NB4 (cell line): ENCODE measurements around the gene MED13L.
A peak's percentile ranks its signal among the peaks of the same experiment; 100 is the strongest.

Experiments used
- CTCF ChIP-seq: IDR thresholded peaks from one replicate; pipeline ENCODE4 v1.5.1; 2012; ENCODE audit warnings: low read depth, low read length
- MYC ChIP-seq: IDR thresholded peaks from 2 replicates; pipeline ENCODE4 v1.6.1; 2011; ENCODE audit warnings: low read depth, low read length
- POLR2A ChIP-seq: IDR thresholded peaks from 2 replicates; pipeline ENCODE4 v1.6.1; 2011; ENCODE audit warnings: mild to moderate bottlenecking; ENCODE audit not compliant: insufficient read length; ENCODE audit errors: extremely low read depth
- TF ChIP-seq, protein P1 (sequence below): IDR thresholded peaks from 2 replicates; pipeline ENCODE4 v1.6.1; 2011; ENCODE audit warnings: low read depth, low read length

DNA sequence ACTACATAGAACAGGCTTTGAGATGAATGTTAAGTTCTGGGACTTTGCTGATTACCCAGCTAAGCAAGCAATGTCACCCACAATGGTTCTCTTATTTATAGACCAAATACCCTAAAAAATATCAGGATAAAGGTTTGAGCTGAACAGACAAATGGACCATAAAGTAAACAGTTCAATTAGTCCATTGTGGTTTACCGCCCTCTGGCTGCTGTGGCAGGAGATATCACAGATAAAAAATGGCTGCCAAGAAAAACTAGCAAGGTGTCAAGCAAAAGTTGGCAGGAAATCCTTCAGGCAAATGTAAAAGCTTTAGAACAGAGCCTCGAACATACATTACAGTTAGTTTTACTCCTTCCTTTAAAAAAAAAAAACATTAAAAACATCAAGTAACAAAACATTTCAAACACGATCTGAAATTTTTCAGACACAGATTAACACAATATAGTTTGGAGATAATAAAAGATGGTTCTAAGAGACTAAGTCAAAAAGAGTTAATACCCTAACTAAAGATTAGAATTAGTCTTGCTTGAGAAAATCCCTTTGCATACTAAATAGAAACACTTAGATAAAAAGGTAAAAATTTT, 41.3 kb downstream of the MED13L start:
- peak; percentile 76 for TF ChIP-seq CTCF
- TF ChIP-seq, protein P1, sequence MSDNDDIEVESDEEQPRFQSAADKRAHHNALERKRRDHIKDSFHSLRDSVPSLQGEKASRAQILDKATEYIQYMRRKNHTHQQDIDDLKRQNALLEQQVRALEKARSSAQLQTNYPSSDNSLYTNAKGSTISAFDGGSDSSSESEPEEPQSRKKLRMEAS = no peak
- TF ChIP-seq POLR2A = no peak
- TF ChIP-seq MYC = no peak
